Sigmoid colon (tissue), 7 donors: ENCODE measurements around the gene FIGN. TPM values are rescaled to one million over a fixed set of nuclear protein-coding genes. Genes with fewer than 3 reads are reported as not detected.

ENCODE experiments used
- DNase-seq: peaks from one replicate; pipeline ENCODE4 v3.0.0-alpha.2; 2019
- H3K27ac ChIP-seq, 4 donors: fragments of 200-600 bp; sonication (generic); one replicate each; pipeline ENCODE4 v1.5.1; 2016 to 2019; ENCODE audit warnings: mild to moderate bottlenecking in 1 of 4
- H3K27me3 ChIP-seq, 3 donors: fragments of 200-600 bp; sonication (generic); one replicate each; pipeline ENCODE4 v1.5.1; 2019; ENCODE audit warnings: mild to moderate bottlenecking in 1 of 3
- H3K36me3 ChIP-seq, 4 donors: fragments of 200-600 bp; sonication (generic); one replicate each; pipeline ENCODE4 v1.5.1; 2016 to 2019
- H3K4me1 ChIP-seq, 4 donors: fragments of 200-600 bp; sonication (generic); one replicate each; pipeline ENCODE4 v1.5.1; 2017 to 2019
- H3K4me3 ChIP-seq, 4 donors: fragments of 200-600 bp; sonication (generic); one replicate each; pipeline ENCODE4 v1.5.1; 2017 to 2019; ENCODE audit warnings: mild to moderate bottlenecking in 2 of 4, moderate library complexity in 1 of 4
- H3K9me3 ChIP-seq, 4 donors: fragments of 200-600 bp in 3 of 4; sonication (generic) in 3 of 4; one replicate each; pipeline versions ENCODE4 v1.5.1 to v1.6.1; 2013 to 2019
- CTCF ChIP-seq, 4 experiments: fragments of 450-650 bp in 3 of 4; fragments of 200-600 bp in 1 of 4; IDR thresholded peaks; one replicate each; pipeline ENCODE4 v1.5.1; 2016 to 2019; ENCODE audit warnings: antibody characterized with exemption in 4 of 4, mild to moderate bottlenecking in 3 of 4, moderate library complexity in 2 of 4
- EP300 ChIP-seq, 4 donors: sonication (generic); formaldehyde crosslinking; IDR thresholded peaks; one replicate each; pipeline ENCODE4 v1.6.1; 2017; ENCODE audit warnings: antibody characterized with exemption in 4 of 4
- POLR2A ChIP-seq, 2 donors: fragments of 450-650 bp; IDR thresholded peaks; one replicate each; pipeline ENCODE4 v1.6.1; 2016; ENCODE audit warnings: antibody characterized with exemption in 2 of 2, mild to moderate bottlenecking in 2 of 2, moderate library complexity in 2 of 2
- POLR2AphosphoS5 ChIP-seq, 4 donors: sonication (generic); formaldehyde crosslinking; IDR thresholded peaks; one replicate each; pipeline ENCODE4 v1.6.1; 2017; ENCODE audit warnings: antibody characterized with exemption in 4 of 4
- whole genome bisulfite sequencing, 2 donors: extraction: QIAGEN DNeasy Blood & Tissue Kit; methylation state at CpG; one replicate each; pipeline ENCODE4 v1.1.7; 2013; 5-methylcytosine and 5-hydroxymethylcytosine counted together
- intact Hi-C: fragments of 100-400 bp; cut with DNase I; formaldehyde crosslinking; loops from one replicate; pipeline ENCODE4 v1.15.1; 2023
- polyA plus RNA-seq, 3 donors: library from polyadenylated mRNA; stranded (reverse); fragments of 200-250 nt; gene quantifications; one replicate each; pipeline ENCODE4 v1.2.3, GENCODE V29; 2013
- total RNA-seq, 4 donors: library from RNA; depleted of rRNA; stranded (reverse); fragments of >200 nt; gene quantifications; one replicate each; pipeline ENCODE4 v1.1.0, GENCODE V29; 2016
- donor health status: healthy with polysubstance abuse.
- donor health status: Bipolar disorder and iron deficiency.
- donor health status: healthy.

Gene FIGN
- total and polyA plus RNA-seq, 7 donors: under 0.01 to 8.0 (median 3.7) TPM; not detected in 1

DNA sequence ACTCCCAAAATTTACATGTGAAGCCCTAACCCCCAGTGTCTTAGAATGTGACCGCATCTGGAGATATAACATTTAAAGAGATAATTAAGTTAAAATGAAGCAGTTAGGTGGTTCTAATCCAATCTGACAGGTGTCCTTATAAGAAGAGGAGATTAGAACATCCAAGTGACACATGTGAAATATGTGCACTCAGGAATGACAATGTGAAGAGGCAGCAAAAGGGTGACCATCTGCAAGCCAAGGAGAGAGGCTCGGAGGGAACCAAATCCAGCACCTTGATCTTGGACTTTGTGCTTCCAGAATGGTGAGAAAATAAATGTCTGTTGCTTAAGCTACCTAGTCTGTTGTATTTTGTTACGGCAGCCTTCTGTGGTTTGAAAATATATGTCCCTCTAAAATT, 165.4 kb downstream of the FIGN start:
- Histone ChIP-seq H3K4me3 (no peak overlapping the region), H3K27me3 (no peaks in the 10 kb centered on the region), H3K4me1 (no peaks in the 10 kb centered on the region), H3K9me3 (no peaks in the 10 kb centered on the region), H3K27ac (no peak overlapping the region), H3K36me3 (no peaks in the 10 kb centered on the region)
- WGBS, 2 donors: 81 to 89% methylated on average over 3 of the region's 3 CpGs
- TF ChIP-seq CTCF (IDR thresholded peaks at IDR 0.05) (no peak), POLR2A (IDR thresholded peaks at IDR 0.05) (no peak), POLR2AphosphoS5 (IDR thresholded peaks at IDR 0.05) (no peak), EP300 (IDR thresholded peaks at IDR 0.05) (no peak)
- no peak for DNase-seq
- intact Hi-C loops: no loop called here

- Histone ChIP-seq H3K27ac (no peak overlapping the region), H3K4me3 (no peak overlapping the region), H3K36me3 (no peaks in the 10 kb centered on the region), H3K4me1 (no peaks in the 10 kb centered on the region), H3K9me3 (no peaks in the 10 kb centered on the region), H3K27me3 (no peaks in the 10 kb centered on the region)
- DNase-seq: no peak
- TF ChIP-seq EP300 (IDR thresholded peaks at IDR 0.05) (no peak), POLR2A (IDR thresholded peaks at IDR 0.05) (no peak), CTCF (IDR thresholded peaks at IDR 0.05) (no peak), POLR2AphosphoS5 (IDR thresholded peaks at IDR 0.05) (no peak)
- WGBS, 2 donors: 82 to 96% methylated on average over 1 of the region's 1 CpG
- intact Hi-C loops: no loop called here
These were observed 170.6 kb downstream of the FIGN start for GRCh38 chr2:163565192-163565591.

- Histone ChIP-seq H3K9me3 (no peaks in the 10 kb centered on the region), H3K36me3 (no peaks in the 10 kb centered on the region), H3K27ac (no peak overlapping the region), H3K27me3 (no peaks in the 10 kb centered on the region), H3K4me1 (no peaks in the 10 kb centered on the region), H3K4me3 (no peak overlapping the region)
- no peak for DNase-seq
- intact Hi-C loops: no loop called here
- TF ChIP-seq CTCF (IDR thresholded peaks at IDR 0.05) (no peak), POLR2AphosphoS5 (IDR thresholded peaks at IDR 0.05) (no peak), POLR2A (IDR thresholded peaks at IDR 0.05) (no peak), EP300 (IDR thresholded peaks at IDR 0.05) (no peak)
These were observed 171.6 kb downstream of the FIGN start for GRCh38 chr2:163564236-163564635.

- 75 to 85% methylated on average over 3 of the region's 3 CpGs for WGBS, 2 donors
- H3K27ac ChIP-seq: no peak overlapping the region
- no peak overlapping the region for H3K4me3 ChIP-seq
- DNase-seq: no peak
- no peaks in the 10 kb centered on the region for H3K36me3 ChIP-seq
- H3K4me1 ChIP-seq: no peaks in the 10 kb centered on the region
- no peaks in the 10 kb centered on the region for H3K27me3 ChIP-seq
- no peaks in the 10 kb centered on the region for H3K9me3 ChIP-seq
- intact Hi-C loops: no loop called here
- no peak for TF ChIP-seq POLR2A (IDR thresholded peaks at IDR 0.05)
These were observed 172.5 kb downstream of the FIGN start for GRCh38 chr2:163563336-163563735.

GRCh38 chr2:163558251-163559021, 177.4 kb downstream of the FIGN start:
- H3K27me3 ChIP-seq: no peaks in the 10 kb centered on the region
- no peak overlapping the region for H3K4me3 ChIP-seq
- no peaks in the 10 kb centered on the region for H3K4me1 ChIP-seq
- intact Hi-C loops: no loop called here
- DNase-seq: no peak
- H3K9me3 ChIP-seq: no peaks in the 10 kb centered on the region
- WGBS, 2 donors: 81% methylated on average over 8 of the region's 8 CpGs
- no peak for TF ChIP-seq POLR2A (IDR thresholded peaks at IDR 0.05)
- no peak for TF ChIP-seq EP300 (IDR thresholded peaks at IDR 0.05)
- TF ChIP-seq CTCF (IDR thresholded peaks at IDR 0.05): no peak
- no peak for TF ChIP-seq POLR2AphosphoS5 (IDR thresholded peaks at IDR 0.05)
- no peak overlapping the region for H3K27ac ChIP-seq
- no peaks in the 10 kb centered on the region for H3K36me3 ChIP-seq
